Adrenal gland (tissue), 12 donors: Measurements from ENCODE around the gene RAPGEF3. TPM values are rescaled to one million over a fixed set of nuclear protein-coding genes. Genes with fewer than 3 reads are reported as not detected.

Experiments
- DNase-seq, 7 donors: peaks; one replicate each; pipeline ENCODE4 v3.0.0-alpha.2; 2019 to 2020
- H3K27ac ChIP-seq, 5 donors: fragments of 200-600 bp; sonication (generic) in 4 of 5; 1 replicate in 3 of 5; 2 replicates in 2 of 5; pipeline versions ENCODE4 v1.5.1 to v1.8.0; 2016 to 2020; ENCODE audit warnings: mild to moderate bottlenecking in 1 of 5
- H3K27me3 ChIP-seq: fragments of 200-600 bp; 2 replicates; pipeline ENCODE4 v1.8.0; 2021
- H3K36me3 ChIP-seq, 2 donors: fragments of 200-600 bp; replicated peaks in 1 of 2; 1 replicate in 1 of 2; 2 replicates in 1 of 2; pipeline versions ENCODE4 v1.5.1 to v1.8.0; 2018 to 2022
- H3K4me1 ChIP-seq, 2 donors: fragments of 200-600 bp; replicated peaks in 1 of 2; 1 replicate in 1 of 2; 2 replicates in 1 of 2; pipeline versions ENCODE4 v1.5.1 to v1.8.0; 2018 to 2021
- H3K4me3 ChIP-seq, 4 donors: fragments of 200-600 bp; sonication (generic) in 3 of 4; one replicate each; pipeline ENCODE4 v1.5.1; 2016 to 2018
- H3K9me3 ChIP-seq, 3 donors: fragments of 200-600 bp; sonication (generic) in 1 of 3; replicated peaks in 1 of 3; 1 replicate in 2 of 3; 2 replicates in 1 of 3; pipeline versions ENCODE4 v1.5.1 to v1.8.0; 2016 to 2021
- POLR2A ChIP-seq, 2 donors: fragments of 450-650 bp; IDR thresholded peaks; one replicate each; pipeline ENCODE4 v1.6.1; 2017; ENCODE audit warnings: antibody characterized with exemption in 2 of 2, mild to moderate bottlenecking in 2 of 2, moderate library complexity in 1 of 2
- WGBS, 4 donors: extraction: QIAGEN DNeasy Blood & Tissue Kit in 2 of 4; methylation state at CpG; one replicate each; pipeline versions ENCODE4 v1.1.5 to v1.1.7; 2013 to 2017; 5-methylcytosine and 5-hydroxymethylcytosine counted together
- intact Hi-C, 2 donors: fragments of 100-400 bp; cut with DNase I; formaldehyde crosslinking; loops; one replicate each; pipeline versions ENCODE4 v1.14.1 to v1.15.0; 2022 to 2023
- polyA plus RNA-seq, 3 donors: library from polyadenylated mRNA; stranded (reverse); fragments of 200-250 nt in 2 of 3; fragments of 350-450 nt in 1 of 3; fragmentation: Illumina TruSeq in 1 of 3; extraction: RNeasy Lipid Tissue Mini Kit (QIAGEN cat#74804) in 1 of 3; gene quantifications; one replicate each; pipeline ENCODE4 v1.2.3, GENCODE V29; 2013 to 2014
- total RNA-seq, 9 donors: library from RNA; depleted of rRNA in 4 of 9; stranded (reverse); fragments of >200 nt in 4 of 9; fragments of 120-200 nt in 1 of 9; fragmentation: NEBNext Ultra II Directional in 1 of 9; extraction: Animal tissue kit (Norgen Biotek cat#: 25700) in 1 of 9; gene quantifications; one replicate each; pipeline versions ENCODE4 v1.1.0 to v1.2.4, GENCODE V29; 2013 to 2023
- TF ChIP-seq, protein P1 (sequence below), 6 experiments: fragments of 450-650 bp in 4 of 6; fragments of 200-600 bp in 2 of 6; sonication (generic) in 1 of 6; IDR thresholded peaks; 1 replicate in 5 of 6; 2 replicates in 1 of 6; pipeline versions ENCODE4 v1.5.1 to v1.8.0; 2016 to 2021; ENCODE audit warnings: antibody characterized with exemption in 6 of 6, mild to moderate bottlenecking in 2 of 6, moderate library complexity in 1 of 6
- donor health status: healthy with polysubstance abuse.
- donor health status: Bipolar disorder and iron deficiency.
- donor health status: DM: yes; HTN: yes; CAD: no.
- donor health status: DM: no; HTN: no; CAD: no.
- donor health status: DM: no; HTN: no; CAD: no.
- donor health status: DM: yes; HTN: yes; CAD: no.

Gene RAPGEF3
- total and polyA plus RNA-seq, 12 donors, result 1.4 to 69.4 (median 9.3) TPM

DNA sequence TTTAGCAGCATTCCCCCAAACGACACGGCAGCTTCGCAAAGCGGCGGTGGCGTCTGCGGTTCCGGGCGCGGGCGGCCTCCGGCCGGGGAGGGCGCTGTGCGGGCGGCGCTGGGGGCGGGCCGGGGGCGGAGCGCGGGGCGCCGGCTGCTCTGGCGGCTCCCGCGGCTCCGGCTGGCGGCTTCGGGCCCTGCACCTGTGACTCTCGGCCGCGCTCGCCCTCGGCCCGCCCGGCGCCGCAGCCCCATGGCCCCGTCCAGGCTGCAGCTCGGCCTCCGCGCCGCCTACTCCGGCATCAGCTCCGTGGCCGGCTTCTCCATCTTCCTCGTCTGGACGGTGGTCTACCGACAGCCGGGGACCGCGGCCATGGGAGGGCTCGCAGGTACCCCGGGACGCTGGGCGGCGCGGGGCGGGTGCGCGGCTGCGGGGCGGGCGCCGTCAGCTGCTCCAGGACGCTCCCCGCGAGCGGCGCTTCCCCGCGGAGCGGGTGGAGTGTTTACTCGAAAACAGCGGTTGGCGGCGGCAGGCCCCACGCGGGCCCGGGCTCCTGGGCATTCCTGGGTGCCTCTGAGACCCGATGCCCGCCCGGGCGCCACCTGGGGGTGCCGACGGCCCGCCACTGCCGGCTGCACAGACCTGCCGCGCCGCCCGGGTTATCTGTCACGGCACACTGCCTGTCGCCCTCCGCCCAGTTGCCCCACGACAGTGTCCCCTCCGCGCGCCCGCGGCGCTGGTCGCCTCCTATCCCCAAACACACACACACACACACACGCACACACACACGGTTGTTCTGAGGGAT is 14.6 kb upstream of the RAPGEF3 start, which contains the start of gene SLC48A1:
TSS of gene SLC48A1 (plus strand) at position 177 of the 796 bp plus-strand sequence. CDS start at position 244, 67 bp downstream.
- Histone ChIP-seq H3K36me3 (no peaks in the 10 kb centered on the region), H3K4me3 (peak within 1 kb of the TSS; percentile 57 to 78 (median 64)), H3K27me3 (no peaks in the 10 kb centered on the region), H3K4me1 (peaks cover 42 to 55% of the 10 kb centered on the region in 2 donors), H3K27ac (peak within 1 kb of the TSS in 4 of 5 donors; percentile 74 to 87 (median 84)), H3K9me3 (no peaks in the 10 kb centered on the region)
- intact Hi-C loops, result no loop called here
- DNase-seq, result peak; percentile 65 to 82 (median 78)
- WGBS, 4 donors, result 0 to 2% (median 1%) methylated on average over 17 to 106 of the region's 106 CpGs
- TF ChIP-seq POLR2A (IDR thresholded peaks at IDR 0.05), result peak; percentile 82 to 91
- TF ChIP-seq, protein P1, sequence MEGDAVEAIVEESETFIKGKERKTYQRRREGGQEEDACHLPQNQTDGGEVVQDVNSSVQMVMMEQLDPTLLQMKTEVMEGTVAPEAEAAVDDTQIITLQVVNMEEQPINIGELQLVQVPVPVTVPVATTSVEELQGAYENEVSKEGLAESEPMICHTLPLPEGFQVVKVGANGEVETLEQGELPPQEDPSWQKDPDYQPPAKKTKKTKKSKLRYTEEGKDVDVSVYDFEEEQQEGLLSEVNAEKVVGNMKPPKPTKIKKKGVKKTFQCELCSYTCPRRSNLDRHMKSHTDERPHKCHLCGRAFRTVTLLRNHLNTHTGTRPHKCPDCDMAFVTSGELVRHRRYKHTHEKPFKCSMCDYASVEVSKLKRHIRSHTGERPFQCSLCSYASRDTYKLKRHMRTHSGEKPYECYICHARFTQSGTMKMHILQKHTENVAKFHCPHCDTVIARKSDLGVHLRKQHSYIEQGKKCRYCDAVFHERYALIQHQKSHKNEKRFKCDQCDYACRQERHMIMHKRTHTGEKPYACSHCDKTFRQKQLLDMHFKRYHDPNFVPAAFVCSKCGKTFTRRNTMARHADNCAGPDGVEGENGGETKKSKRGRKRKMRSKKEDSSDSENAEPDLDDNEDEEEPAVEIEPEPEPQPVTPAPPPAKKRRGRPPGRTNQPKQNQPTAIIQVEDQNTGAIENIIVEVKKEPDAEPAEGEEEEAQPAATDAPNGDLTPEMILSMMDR (IDR thresholded peaks at IDR 0.05), result peak in 3 of 6 experiments; percentile 11 to 40 (median 35)

DNA sequence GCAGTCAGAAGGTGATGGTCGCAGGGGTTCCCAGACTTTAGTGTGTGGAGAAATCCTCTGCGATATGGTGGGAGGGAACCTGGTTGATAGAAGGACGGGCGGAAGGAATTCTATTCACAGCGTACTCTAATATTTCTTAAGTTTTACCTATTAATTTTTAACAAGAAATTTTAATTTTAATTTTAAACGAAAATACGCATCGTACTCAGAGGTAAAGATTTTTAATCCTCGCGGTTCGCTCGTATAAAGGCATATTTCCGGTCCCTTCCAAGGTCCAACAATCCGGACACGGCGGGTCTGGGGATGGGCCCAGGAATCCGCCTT is 14.0 kb upstream of the RAPGEF3 start:
- peak overlapping the region in 3 of 5 donors; percentile 81 to 87 (median 86) for H3K27ac ChIP-seq
- H3K9me3 ChIP-seq, result no peaks in the 10 kb centered on the region
- 14 to 17% (median 17%) methylated on average over 16 to 17 of the region's 17 CpGs for WGBS, 4 donors
- peaks cover 37 to 50% of the 10 kb centered on the region in 2 donors for H3K4me1 ChIP-seq
- no peak for DNase-seq
- no peaks in the 10 kb centered on the region for H3K36me3 ChIP-seq
- no peak for TF ChIP-seq POLR2A (IDR thresholded peaks at IDR 0.05)
- TF ChIP-seq, protein P1 (IDR thresholded peaks at IDR 0.05), result peak in 2 of 6 experiments; percentile 26 to 27
- H3K27me3 ChIP-seq, result no peaks in the 10 kb centered on the region
- intact Hi-C loops, result no loop called here
- peak overlapping the region in 2 of 4 donors; percentile 3 to 78 for H3K4me3 ChIP-seq

DNA sequence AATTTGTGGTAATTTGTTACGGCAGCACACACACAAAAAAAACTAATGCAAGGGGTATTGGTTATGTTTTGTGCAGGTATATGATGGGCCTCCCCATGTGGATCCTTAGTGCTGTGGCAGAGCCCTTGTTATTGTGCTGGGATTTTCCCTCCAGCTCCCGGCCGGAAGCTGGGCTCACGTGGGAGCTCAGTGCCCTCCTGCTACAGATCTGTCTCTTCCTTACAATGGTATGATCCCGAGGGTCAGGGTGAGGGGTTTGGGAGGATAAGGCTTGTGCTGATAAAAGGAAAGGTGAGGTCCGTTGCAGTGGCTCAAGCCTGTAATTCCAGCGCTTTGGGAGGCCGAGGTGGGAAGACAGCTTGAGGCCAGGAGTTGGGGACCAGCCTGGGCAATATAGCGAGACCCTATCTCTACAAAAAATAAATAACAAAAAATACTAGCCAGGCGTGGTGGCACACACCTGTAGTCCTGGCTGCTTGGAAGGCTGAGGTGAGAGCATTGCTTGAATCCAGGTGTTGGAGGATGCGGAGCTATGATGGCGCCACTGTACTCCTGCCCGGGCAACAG is 13.5 kb upstream of the RAPGEF3 start:
- H3K4me1 ChIP-seq, result peaks cover 32 to 45% of the 10 kb centered on the region in 2 donors
- DNase-seq, result no peak
- WGBS, 4 donors, result 81 to 88% (median 86%) methylated on average over 13 of the region's 13 CpGs

DNA sequence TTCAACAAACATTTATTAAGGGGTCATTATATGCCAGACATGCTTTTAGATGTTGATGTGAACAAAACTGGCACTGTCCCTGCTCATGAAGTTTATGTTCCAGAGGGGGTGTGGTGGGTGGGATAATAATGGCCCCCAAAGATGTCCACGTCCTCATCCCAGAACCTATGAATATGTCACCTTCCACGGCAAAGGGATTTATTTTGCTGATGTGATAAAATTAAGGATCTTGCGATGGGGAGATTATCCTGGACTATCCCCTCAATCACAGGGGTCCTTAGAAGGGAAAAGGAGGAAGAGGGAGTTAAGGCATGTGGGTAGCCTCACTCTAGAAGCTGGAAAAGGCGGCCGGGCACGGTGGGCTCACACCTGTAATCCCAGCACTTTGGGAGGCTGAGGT is 12.6 kb upstream of the RAPGEF3 start:
- 91 to 95% (median 93%) methylated on average over 6 of the region's 6 CpGs for WGBS, 4 donors
- no peak for TF ChIP-seq POLR2A (IDR thresholded peaks at IDR 0.05)
- TF ChIP-seq, protein P1 (IDR thresholded peaks at IDR 0.05), result no peak
- Histone ChIP-seq H3K36me3 (no peaks in the 10 kb centered on the region), H3K4me3 (no peak overlapping the region), H3K27ac (no peak overlapping the region), H3K27me3 (no peaks in the 10 kb centered on the region), H3K4me1 (peaks cover 23 to 36% of the 10 kb centered on the region in 2 donors), H3K9me3 (no peaks in the 10 kb centered on the region)
- no peak for DNase-seq
- intact Hi-C loops, result no loop called here

More for the DNA sequence above, 13.5 kb upstream of the RAPGEF3 start:
- no peaks in the 10 kb centered on the region for H3K9me3 ChIP-seq
- intact Hi-C loops, result no loop called here
- TF ChIP-seq, protein P1 (IDR thresholded peaks at IDR 0.05), result no peak
- no peak for TF ChIP-seq POLR2A (IDR thresholded peaks at IDR 0.05)
- H3K27ac ChIP-seq, result peak overlapping the region in 3 of 5 donors; percentile 81 to 87 (median 86)
- H3K4me3 ChIP-seq, result peak overlapping the region in 1 of 4 donors; percentile 78
- no peaks in the 10 kb centered on the region for H3K36me3 ChIP-seq
- H3K27me3 ChIP-seq, result no peaks in the 10 kb centered on the region
